CD4-positive, alpha-beta T cell treated with Interleukin-6 for 4 hours (primary cell): ENCODE data around the gene QRICH2.
"Not testable (repeated sequence)": the region's sequence is repeated elsewhere in the genome, so short reads cannot be mapped to it uniquely, and the experiment has no call there.

ENCODE experiments used
- DNase-seq: peaks from one replicate; pipeline ENCODE4 v3.0.0-alpha.2; 2020; ENCODE audit warnings: mixed read lengths

Gene QRICH2

GRCh38 chr17:76265624-76266243, 42.3 kb downstream of the QRICH2 start:
- DNase-seq: peak; percentile 69

- peak; percentile 99 for DNase-seq
Observed at GRCh38 chr17:76264755-76265623, 43.1 kb downstream of the QRICH2 start, which contains the start of gene UBALD2. TSS of gene UBALD2 (plus strand) at chr17:76265348. CDS start at chr17:76265506, 158 bp downstream.

- DNase-seq: no peak
Observed at GRCh38 chr17:76264425-76264754, 43.7 kb downstream of the QRICH2 start.

- no peak for DNase-seq
Observed at GRCh38 chr17:76263896-76264295, 44.2 kb downstream of the QRICH2 start.

GRCh38 chr17:76262732-76263344, 45.2 kb downstream of the QRICH2 start:
- peak; percentile 52 for DNase-seq

GRCh38 chr17:76261421-76262215, 46.5 kb downstream of the QRICH2 start:
- DNase-seq: no peak

GRCh38 chr17:76260669-76261068, 47.4 kb downstream of the QRICH2 start:
- no peak for DNase-seq

GRCh38 chr17:76260220-76260619, 47.9 kb downstream of the QRICH2 start:
- DNase-seq: no peak

- DNase-seq: peak; percentile 41
Observed at GRCh38 chr17:76256430-76257050, 51.5 kb downstream of the QRICH2 start.

- DNase-seq: no peak
Observed at GRCh38 chr17:76255801-76256429, 52.2 kb downstream of the QRICH2 start.

- no peak for DNase-seq
Observed at GRCh38 chr17:76254275-76254674, 53.8 kb downstream of the QRICH2 start.

- DNase-seq: no peak
Observed at GRCh38 chr17:76253841-76254240, 54.2 kb downstream of the QRICH2 start.

- DNase-seq: not testable (repeated sequence)
Observed at GRCh38 chr17:76252967-76253766, 54.9 kb downstream of the QRICH2 start.

- peak; percentile 63 for DNase-seq
Observed at GRCh38 chr17:76252040-76252954, 55.8 kb downstream of the QRICH2 start.

GRCh38 chr17:76251478-76252039, 56.5 kb downstream of the QRICH2 start:
- DNase-seq: no peak

- DNase-seq: no peak
Observed at GRCh38 chr17:76250141-76250540, 57.9 kb downstream of the QRICH2 start.

GRCh38 chr17:76248013-76248782, 59.9 kb downstream of the QRICH2 start:
- no peak for DNase-seq

GRCh38 chr17:76247304-76247703, 60.8 kb downstream of the QRICH2 start:
- no peak for DNase-seq
